Nephron progenitor cell (in vitro differentiated cells): ENCODE measurements around the gene PIK3C2A.

Source experiments
- DNase-seq: peaks from one replicate; pipeline ENCODE4 v3.0.0; 2021
- H3K27ac Mint-ChIP-seq: 2 replicates; pipeline ENCODE4 v1.8.0; 2021; ENCODE audit warnings: mild to moderate bottlenecking, moderate library complexity, mixed read lengths
- H3K27me3 Mint-ChIP-seq: 2 replicates; pipeline ENCODE4 v1.8.0; 2021; ENCODE audit warnings: mild to moderate bottlenecking, low read depth, mixed read lengths; ENCODE audit not compliant: poor library complexity
- H3K36me3 Mint-ChIP-seq: 2 replicates; pipeline ENCODE4 v1.8.0; 2021; ENCODE audit warnings: low read depth, mixed read lengths
- H3K4me1 Mint-ChIP-seq: 2 replicates; pipeline ENCODE4 v1.8.0; 2021; ENCODE audit warnings: mixed read lengths
- H3K4me3 Mint-ChIP-seq: 2 replicates; pipeline ENCODE4 v1.8.0; 2021; ENCODE audit warnings: mild to moderate bottlenecking, moderate library complexity, mixed read lengths
- H3K9me3 Mint-ChIP-seq: 2 replicates; pipeline ENCODE4 v1.8.0; 2021; ENCODE audit warnings: mild to moderate bottlenecking, moderate library complexity, mixed read lengths
- CTCF ChIP-seq: fragments of 200-600 bp; sonication (generic); IDR thresholded peaks from 2 replicates; pipeline ENCODE4 v1.5.0; 2021; ENCODE audit warnings: antibody characterized with exemption

PIK3C2A gene

GRCh38 chr11:17162376-17162775 is 45.4 kb downstream of the PIK3C2A start:
- peaks cover 47% of the 10 kb centered on the region for H3K4me1 Mint-ChIP-seq
- no peak overlapping the region for H3K27ac Mint-ChIP-seq
- H3K27me3 Mint-ChIP-seq, result no peaks in the 10 kb centered on the region
- H3K9me3 Mint-ChIP-seq, result no peaks in the 10 kb centered on the region
- DNase-seq, result no peak
- TF ChIP-seq CTCF, result no peak
- no peak overlapping the region for H3K4me3 Mint-ChIP-seq
- H3K36me3 Mint-ChIP-seq, result peaks cover 17% of the 10 kb centered on the region

GRCh38 chr11:17161515-17161914 is 46.3 kb downstream of the PIK3C2A start:
- Mint-ChIP-seq H3K4me3 (no peak overlapping the region), H3K36me3 (peaks cover 12% of the 10 kb centered on the region), H3K4me1 (peaks cover 53% of the 10 kb centered on the region), H3K9me3 (no peaks in the 10 kb centered on the region), H3K27ac (no peak overlapping the region), H3K27me3 (no peaks in the 10 kb centered on the region)
- no peak for TF ChIP-seq CTCF
- no peak for DNase-seq

- peaks cover 20% of the 10 kb centered on the region for H3K36me3 Mint-ChIP-seq
- no peaks in the 10 kb centered on the region for H3K9me3 Mint-ChIP-seq
- TF ChIP-seq CTCF, result no peak
- DNase-seq, result no peak
- peak overlapping the region; percentile 81 for H3K27ac Mint-ChIP-seq
- H3K27me3 Mint-ChIP-seq, result no peaks in the 10 kb centered on the region
- H3K4me1 Mint-ChIP-seq, result peaks cover 39% of the 10 kb centered on the region
- no peak overlapping the region for H3K4me3 Mint-ChIP-seq
Measured at GRCh38 chr11:17159441-17159840, 48.3 kb downstream of the PIK3C2A start.
